Measurements from ENCODE around the gene TOR3A.

GRCh38 chr1:179043266-179043665 is 38.6 kb upstream of the TOR3A start:
- no peak for TF ChIP-seq CTCF (IDR thresholded peaks at IDR 0.05)
- no peak for TF ChIP-seq POLR2A (IDR thresholded peaks at IDR 0.05)
